GM12892 (cell line): ENCODE data around the gene RPL13.
"Not testable (repeated sequence)": the region's sequence is repeated elsewhere in the genome, so short reads cannot be mapped to it uniquely, and the experiment has no call there.

Source experiments
- DNase-seq: peaks from one replicate; pipeline ENCODE4 v3.0.0; 2011; ENCODE audit not compliant: insufficient read length
- FAIRE-seq: peaks from 2 replicates; lab custom pipeline; 2011; peaks lifted over from hg19 to GRCh38; lab: Jason Lieb, UNC
- POLR2A ChIP-seq: IDR thresholded peaks from 2 replicates; pipeline ENCODE4 v1.6.1; 2011; ENCODE audit warnings: low read depth, low read length, control low read depth
- POLR2AphosphoS5 ChIP-seq: IDR thresholded peaks from 2 replicates; pipeline ENCODE4 v1.6.1; 2011; ENCODE audit warnings: low read depth, low read length, control low read depth
- TAF1 ChIP-seq: IDR thresholded peaks from 2 replicates; pipeline ENCODE4 v1.6.1; 2011; ENCODE audit warnings: low read depth, mild to moderate bottlenecking, control low read depth, low read length, borderline replicate concordance

RPL13 gene

DNA sequence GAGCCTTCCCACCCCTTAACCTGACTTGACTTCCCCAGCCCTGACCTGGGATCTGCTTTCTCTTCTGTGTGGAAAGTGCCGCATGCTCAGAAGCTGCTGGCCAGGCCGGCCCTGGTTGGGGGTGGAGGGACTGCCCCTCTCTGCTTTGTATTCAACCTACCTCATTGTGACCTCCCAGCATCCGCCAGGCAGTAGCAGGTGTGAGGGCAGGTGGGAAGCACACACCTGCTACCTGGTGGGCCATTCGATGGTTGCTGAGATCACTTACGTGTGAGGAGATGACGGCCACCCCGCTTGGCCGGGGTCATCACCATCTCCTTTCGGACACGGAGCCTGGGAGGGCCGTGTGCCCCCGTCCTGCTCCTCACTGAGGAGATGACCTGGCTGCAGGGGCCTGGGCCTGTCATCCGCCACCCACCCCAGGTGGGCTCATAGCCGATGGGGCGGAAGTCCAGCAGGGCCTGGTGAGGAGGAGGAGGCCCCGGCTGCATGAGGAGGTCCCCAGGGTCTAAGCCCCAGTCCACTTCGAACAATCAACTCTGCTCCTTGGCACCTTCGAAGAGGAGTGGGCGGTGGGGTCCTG is 22.2 kb downstream of the RPL13 start:
- FAIRE-seq: no peak
- DNase-seq: no peak
- TF ChIP-seq POLR2A (no peak), POLR2AphosphoS5 (no peak), TAF1 (no peak)

- DNase-seq: no peak
- TF ChIP-seq POLR2AphosphoS5 (no peak), POLR2A (no peak), TAF1 (no peak)
- no peak for FAIRE-seq
These were observed 22.9 kb downstream of the RPL13 start for GRCh38 chr16:89583197-89583894.

GRCh38 chr16:89583895-89584644 is 23.6 kb downstream of the RPL13 start:
- FAIRE-seq (no peak), DNase-seq (no peak)
- no peak for TF ChIP-seq POLR2A
- no peak for TF ChIP-seq TAF1
- no peak for TF ChIP-seq POLR2AphosphoS5

GRCh38 chr16:89584768-89585549 is 24.5 kb downstream of the RPL13 start:
- DNase-seq: no peak
- no peak for FAIRE-seq
- TF ChIP-seq POLR2AphosphoS5 (no peak), POLR2A (no peak), TAF1 (no peak)

- FAIRE-seq (no peak), DNase-seq (no peak)
- no peak for TF ChIP-seq POLR2AphosphoS5
- TF ChIP-seq TAF1: no peak
- TF ChIP-seq POLR2A: no peak
These were observed 25.7 kb downstream of the RPL13 start for GRCh38 chr16:89586218-89586617.

GRCh38 chr16:89586853-89587252 is 26.4 kb downstream of the RPL13 start:
- TF ChIP-seq POLR2AphosphoS5: no peak
- TF ChIP-seq TAF1: no peak
- no peak for TF ChIP-seq POLR2A
- FAIRE-seq (no peak), DNase-seq (no peak)

GRCh38 chr16:89587676-89588075 is 27.2 kb downstream of the RPL13 start:
- DNase-seq, FAIRE-seq: not testable (repeated sequence)

- TF ChIP-seq TAF1 (no peak), POLR2AphosphoS5 (no peak)
- FAIRE-seq: no peak
- no peak for DNase-seq
These were observed 28.1 kb downstream of the RPL13 start for GRCh38 chr16:89588413-89589109.

- DNase-seq (no peak), FAIRE-seq (no peak)
These were observed 28.9 kb downstream of the RPL13 start for GRCh38 chr16:89589241-89589926.

DNA sequence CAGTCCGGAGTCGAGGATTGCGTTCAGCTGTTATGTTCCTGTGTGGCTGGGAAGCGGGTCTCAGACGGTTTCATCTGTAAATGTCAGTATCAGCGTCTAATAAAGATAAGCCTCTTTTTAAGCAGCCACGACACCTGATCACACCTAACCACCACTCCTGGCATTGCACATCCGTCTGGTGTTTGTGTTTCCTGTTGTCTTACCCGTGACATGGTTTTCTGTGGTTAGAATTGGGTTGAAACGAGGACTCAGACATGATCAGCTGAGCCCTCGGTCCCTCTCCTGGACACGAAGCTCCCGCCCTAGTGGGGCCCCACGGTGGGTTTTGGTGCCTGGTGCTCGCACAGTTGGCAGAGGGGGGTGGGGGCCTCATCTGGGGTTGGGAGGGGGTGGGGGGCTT is 33.4 kb downstream of the RPL13 start:
- no peak for DNase-seq
- no peak for FAIRE-seq
- TF ChIP-seq TAF1 (no peak), POLR2AphosphoS5 (no peak), POLR2A (no peak)

More at GRCh38 chr16:89589241-89589926, 28.9 kb downstream of the RPL13 start:
- no peak for TF ChIP-seq POLR2AphosphoS5
- TF ChIP-seq TAF1: no peak
- TF ChIP-seq POLR2A: no peak
